Measurements from ENCODE around the gene APBB1IP.

DNA sequence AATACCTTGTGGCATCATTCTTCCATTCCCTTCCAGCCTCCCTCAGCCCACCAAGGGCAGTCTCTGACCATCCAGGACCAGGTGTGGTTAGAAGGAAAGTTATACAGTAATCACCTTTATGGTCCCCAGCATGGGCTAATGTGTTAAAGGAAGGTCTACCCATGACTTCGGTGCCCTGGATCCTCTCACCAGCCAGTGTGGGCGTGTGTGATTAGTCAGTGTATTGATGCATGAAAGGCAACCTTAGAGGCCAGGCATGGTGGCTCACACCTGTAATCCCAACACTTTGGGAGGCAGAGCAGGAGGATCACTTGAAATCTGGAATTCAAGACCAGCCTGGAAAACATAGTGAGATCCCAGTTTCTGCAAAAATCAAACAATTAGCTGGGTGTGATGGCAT lies 88.9 kb downstream of the APBB1IP start:
- TF ChIP-seq CTCF (IDR thresholded peaks at IDR 0.05) (no peak), POLR2A (IDR thresholded peaks at IDR 0.05) (no peak)
